MCF 10A (cell line): ENCODE data around the gene ATP6V1C2. TPM values are rescaled to one million over a fixed set of nuclear protein-coding genes. Genes with fewer than 3 reads are reported as not detected.

ENCODE experiments used
- BruUV-seq: library from RNA; stranded (reverse); fragments of 400-500 nt; replicated peaks from 2 replicates; lab custom pipeline; 2021; lab: Mats Ljungman, UMichigan
- CTCF ChIA-PET: fragments of 300-600 bp; sonication (Branson Sonifier 250); formaldehyde crosslinking; extraction: SDS; loops from one replicate; lab custom pipeline; 2021; ENCODE audit warnings: antibody characterized with exemption, inconsistent platforms; lab: Yijun Ruan, JAX
- POLR2A ChIA-PET: fragments of 300-600, 350-650 bp; sonication (Branson Sonifier 250); formaldehyde crosslinking; extraction: SDS; loops from one replicate; lab custom pipeline; 2020; ENCODE audit warnings: antibody characterized with exemption, inconsistent platforms; lab: Yijun Ruan, JAX
- DNase-seq: peaks from one replicate; pipeline ENCODE4 v3.0.0-alpha.2; 2018; ENCODE audit not compliant: unreplicated experiment
- H3K27ac Mint-ChIP-seq: one replicate; pipeline ENCODE4 v1.8.0; 2022; ENCODE audit warnings: mild to moderate bottlenecking, low read depth, mixed read lengths; ENCODE audit not compliant: unreplicated experiment
- H3K27me3 Mint-ChIP-seq: one replicate; pipeline ENCODE4 v1.8.0; 2022; ENCODE audit warnings: mixed read lengths; ENCODE audit not compliant: insufficient read depth, unreplicated experiment
- H3K36me3 Mint-ChIP-seq: one replicate; pipeline ENCODE4 v1.8.0; 2022; ENCODE audit warnings: mild to moderate bottlenecking, moderate library complexity, mixed read lengths; ENCODE audit not compliant: insufficient read depth, unreplicated experiment
- H3K4me1 Mint-ChIP-seq: one replicate; pipeline ENCODE4 v1.8.0; 2022; ENCODE audit warnings: mixed read lengths; ENCODE audit not compliant: insufficient read depth, unreplicated experiment
- H3K4me3 Mint-ChIP-seq: one replicate; pipeline ENCODE4 v1.8.0; 2022; ENCODE audit warnings: mild to moderate bottlenecking, moderate library complexity, mixed read lengths; ENCODE audit not compliant: unreplicated experiment
- H3K9me3 Mint-ChIP-seq: one replicate; pipeline ENCODE4 v1.8.0; 2022; ENCODE audit warnings: mixed read lengths; ENCODE audit not compliant: unreplicated experiment
- intact Hi-C: fragments of 100-400 bp; cut with micrococcal nuclease; formaldehyde crosslinking; loops from 2 replicates; pipeline ENCODE4 v1.14.1; 2022
- total RNA-seq: library from RNA; stranded (reverse); gene quantifications from 2 replicates; pipeline ENCODE4 v1.2.3, GENCODE V29; 2022
- TF ChIP-seq, protein P1 (sequence below): fragments of 200-600 bp; IDR thresholded peaks from one replicate; pipeline ENCODE4 v1.8.0; 2022; ENCODE audit warnings: antibody characterized with exemption, mild to moderate bottlenecking; ENCODE audit not compliant: unreplicated experiment

The ATP6V1C2 gene
- total RNA-seq, 1 experiment from 2014 or later, result 0.19 TPM

DNA sequence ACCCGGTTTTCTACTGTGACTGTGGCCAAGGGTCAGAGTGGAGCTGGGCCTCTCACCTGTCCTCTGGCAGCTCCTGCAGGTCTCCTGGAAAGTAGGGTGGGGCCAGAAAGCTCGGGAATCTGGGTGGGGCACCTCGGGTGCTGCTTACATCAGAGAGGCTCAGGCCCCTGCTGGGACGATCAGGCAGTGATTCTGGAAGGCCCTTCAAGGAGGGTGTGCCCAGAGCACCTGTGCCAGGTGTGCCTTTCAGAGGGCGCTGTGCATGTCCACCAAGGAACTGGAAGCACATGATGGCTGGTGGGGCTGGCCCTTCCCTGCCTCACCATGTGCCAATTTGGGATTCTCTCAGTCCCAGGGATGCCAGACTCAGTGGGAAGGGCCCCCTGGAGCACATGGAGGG lies 44.0 kb downstream of the ATP6V1C2 start:
- ChIA-PET POLR2A (no interaction called here), CTCF (interaction anchor here (0.7 to 1.3 kb wide), 2 partner anchors 48 to 385 kb away, joined by 3 read pairs; no protein-coding TSS in a partner anchor)
- Mint-ChIP-seq H3K27ac (no peak overlapping the region), H3K4me3 (no peak overlapping the region), H3K27me3 (no peaks in the 10 kb centered on the region), H3K9me3 (no peaks in the 10 kb centered on the region), H3K4me1 (no peaks in the 10 kb centered on the region), H3K36me3 (no peaks in the 10 kb centered on the region)
- no TSS peak for BruUV-seq
- DNase-seq, result peak; percentile 31
- intact Hi-C loops, result no loop called here
- TF ChIP-seq, protein P1, sequence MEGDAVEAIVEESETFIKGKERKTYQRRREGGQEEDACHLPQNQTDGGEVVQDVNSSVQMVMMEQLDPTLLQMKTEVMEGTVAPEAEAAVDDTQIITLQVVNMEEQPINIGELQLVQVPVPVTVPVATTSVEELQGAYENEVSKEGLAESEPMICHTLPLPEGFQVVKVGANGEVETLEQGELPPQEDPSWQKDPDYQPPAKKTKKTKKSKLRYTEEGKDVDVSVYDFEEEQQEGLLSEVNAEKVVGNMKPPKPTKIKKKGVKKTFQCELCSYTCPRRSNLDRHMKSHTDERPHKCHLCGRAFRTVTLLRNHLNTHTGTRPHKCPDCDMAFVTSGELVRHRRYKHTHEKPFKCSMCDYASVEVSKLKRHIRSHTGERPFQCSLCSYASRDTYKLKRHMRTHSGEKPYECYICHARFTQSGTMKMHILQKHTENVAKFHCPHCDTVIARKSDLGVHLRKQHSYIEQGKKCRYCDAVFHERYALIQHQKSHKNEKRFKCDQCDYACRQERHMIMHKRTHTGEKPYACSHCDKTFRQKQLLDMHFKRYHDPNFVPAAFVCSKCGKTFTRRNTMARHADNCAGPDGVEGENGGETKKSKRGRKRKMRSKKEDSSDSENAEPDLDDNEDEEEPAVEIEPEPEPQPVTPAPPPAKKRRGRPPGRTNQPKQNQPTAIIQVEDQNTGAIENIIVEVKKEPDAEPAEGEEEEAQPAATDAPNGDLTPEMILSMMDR, result no peak

DNA sequence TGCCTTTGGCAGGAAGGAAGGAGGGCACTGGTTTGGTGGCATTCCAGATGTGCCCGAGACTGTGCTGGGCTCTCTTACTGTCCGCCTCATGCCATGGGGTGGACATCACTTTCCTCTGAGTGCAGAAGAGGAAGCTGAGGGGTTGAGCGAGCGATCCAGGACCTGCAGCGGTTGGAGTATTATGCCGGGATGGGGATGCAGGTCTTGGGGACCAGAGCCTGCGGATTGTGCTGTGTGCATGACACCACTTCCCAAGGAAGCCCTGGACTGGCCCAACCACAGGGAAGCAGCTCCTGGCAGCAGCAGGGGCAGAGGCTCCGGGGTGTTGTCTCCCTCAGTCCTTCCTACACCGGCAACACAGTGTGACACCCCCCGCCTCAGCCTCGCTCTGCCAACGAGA lies 44.5 kb downstream of the ATP6V1C2 start:
- intact Hi-C loops, result no loop called here
- CTCF ChIA-PET, result interaction anchor here (0.6 to 1.3 kb wide), 2 partner anchors 25 to 48 kb away, joined by 3 read pairs; no protein-coding TSS in a partner anchor
- POLR2A ChIA-PET, result no interaction called here
- Mint-ChIP-seq H3K4me3 (no peak overlapping the region), H3K4me1 (no peaks in the 10 kb centered on the region), H3K27ac (no peak overlapping the region), H3K36me3 (no peaks in the 10 kb centered on the region), H3K27me3 (no peaks in the 10 kb centered on the region), H3K9me3 (no peaks in the 10 kb centered on the region)
- DNase-seq, result no peak
- no TSS peak for BruUV-seq
- TF ChIP-seq, protein P1, result no peak

DNA sequence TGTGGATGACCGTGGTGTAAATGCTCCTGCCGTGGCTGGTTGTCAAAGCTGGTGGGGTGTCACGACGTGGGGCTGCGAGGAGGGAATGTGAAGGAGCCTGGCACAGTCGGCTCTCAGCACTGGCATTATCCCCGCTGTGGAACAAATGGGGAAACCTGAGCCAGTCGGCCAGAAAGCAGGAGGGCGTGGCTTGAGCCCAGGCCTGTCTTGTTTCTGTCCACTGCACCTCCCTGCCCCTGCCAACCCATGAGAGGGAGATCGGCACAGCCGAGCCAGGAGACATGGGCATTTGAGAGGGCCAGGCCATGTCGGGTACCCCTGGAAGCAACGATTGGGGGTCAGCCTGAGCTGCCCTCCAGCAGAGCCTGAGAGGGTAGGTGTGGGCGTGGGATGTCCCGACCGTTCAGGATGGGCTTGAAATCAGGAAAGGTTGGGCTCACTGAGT lies 46.7 kb downstream of the ATP6V1C2 start:
- no peaks in the 10 kb centered on the region for H3K36me3 Mint-ChIP-seq

DNA sequence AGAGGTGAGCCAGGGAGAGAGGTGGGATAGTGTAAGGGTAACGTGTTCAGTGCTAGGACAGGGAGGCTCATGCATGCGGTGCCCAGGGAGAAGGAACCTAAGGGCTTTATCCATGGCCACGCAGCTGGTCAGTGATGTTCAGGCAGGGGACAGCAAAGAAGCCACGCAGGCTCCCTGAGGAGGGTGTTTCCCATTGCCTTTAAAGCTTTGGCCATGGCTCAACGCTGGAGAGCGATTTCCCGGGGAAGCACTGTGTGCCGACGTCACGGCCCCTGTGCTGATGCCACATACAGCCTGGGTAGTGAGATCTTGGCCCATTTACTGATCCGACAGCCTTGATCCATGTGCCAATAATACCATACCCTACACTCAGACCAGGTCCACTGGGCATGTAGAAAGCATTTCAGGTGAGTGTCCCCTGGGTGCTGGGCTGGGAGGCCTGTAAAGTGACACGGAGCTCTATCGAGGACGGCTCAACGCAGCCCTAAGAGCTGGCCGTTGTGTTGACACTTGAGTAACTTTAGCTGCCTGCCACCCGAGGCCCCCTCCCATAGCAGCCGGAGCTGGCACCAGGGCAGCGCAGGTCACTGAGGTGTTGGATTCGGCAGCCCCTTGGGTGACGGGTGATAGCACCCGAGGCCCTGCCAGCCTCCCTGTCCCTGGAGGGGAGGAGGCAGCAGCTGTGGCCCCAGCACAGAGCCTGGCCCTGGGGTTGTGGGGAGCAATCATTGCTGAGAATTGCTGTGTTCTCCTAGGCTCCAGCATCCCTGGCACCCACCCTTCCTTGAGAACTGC lies 49.7 kb downstream of the ATP6V1C2 start:
- intact Hi-C loops, result no loop called here
- H3K4me1 Mint-ChIP-seq, result peaks cover 6% of the 10 kb centered on the region
- no TSS peak for BruUV-seq
- ChIA-PET POLR2A (no interaction called here), CTCF (no interaction called here)
- no peak overlapping the region for H3K4me3 Mint-ChIP-seq
- no peaks in the 10 kb centered on the region for H3K36me3 Mint-ChIP-seq
- no peak for DNase-seq
- no peaks in the 10 kb centered on the region for H3K9me3 Mint-ChIP-seq
- H3K27me3 Mint-ChIP-seq, result no peaks in the 10 kb centered on the region
- no peak overlapping the region for H3K27ac Mint-ChIP-seq
- TF ChIP-seq, protein P1, result no peak

More for the DNA sequence above, 46.7 kb downstream of the ATP6V1C2 start:
- no peak overlapping the region for H3K27ac Mint-ChIP-seq
- no peaks in the 10 kb centered on the region for H3K4me1 Mint-ChIP-seq
- DNase-seq, result no peak
- POLR2A ChIA-PET, result no interaction called here
- CTCF ChIA-PET, result interaction anchor here (0.7 kb wide), 1 partner anchor 972 kb away, joined by 3 read pairs; no protein-coding TSS in a partner anchor
- no peaks in the 10 kb centered on the region for H3K9me3 Mint-ChIP-seq
- intact Hi-C loops, result no loop called here
- TF ChIP-seq, protein P1, result no peak
- no peaks in the 10 kb centered on the region for H3K27me3 Mint-ChIP-seq
- no peak overlapping the region for H3K4me3 Mint-ChIP-seq
- no TSS peak for BruUV-seq
